ENCODE data around the gene RNF166. TPM values are rescaled to one million over a fixed set of nuclear protein-coding genes. Genes with fewer than 3 reads are reported as not detected.
A peak's percentile ranks its signal among the peaks of the same experiment; 100 is the strongest.

Gene RNF166
- total RNA-seq, 2 experiments from 2014 or later, result 334 to 355 TPM

GRCh38 chr16:88701581-88702370 is 4.4 kb downstream of the RNF166 start:
- CTCF ChIA-PET, result interaction anchor here (0.7 to 2.6 kb wide), 4 partner anchors 17 to 80 kb away, joined by 3 to 14 read pairs (median 3); no protein-coding TSS in a partner anchor
- DNase-seq (peak in 4 of 14 experiments; percentile 22 to 51 (median 43)), ATAC-seq (ENCODE audit: poor library complexity) (no peak)
- Mint-ChIP-seq H3K4me1 (ENCODE audit: low read depth) (peaks cover 71% of the 10 kb centered on the region), H3K36me3 (ENCODE audit: low read depth) (peaks cover 58% of the 10 kb centered on the region), H3K27me3 (no peaks in the 10 kb centered on the region), H3K27ac (peak overlapping the region; percentile 100), H3K4me3 (peak overlapping the region; percentile 99), H3K9me3 (no peaks in the 10 kb centered on the region)
- H3K27ac ChIP-seq (ENCODE audit: low read depth in 1 of 2, low read length in 2 of 2), result peak overlapping the region; percentile 93 to 96
- H3K4me1 ChIP-seq (ENCODE audit: insufficient read depth, low read length), result peaks cover 87% of the 10 kb centered on the region
- H3K27me3 ChIP-seq (ENCODE audit: control insufficient read depth in 1 of 2, insufficient read depth in 2 of 2, low read length in 2 of 2), result no peaks in the 10 kb centered on the region
- POLR2A ChIA-PET, result interaction anchor here (1.0 to 8.2 kb wide), 14 partner anchors 9 to 516 kb away, joined by 4 to 71 read pairs (median 12); partner anchors contain the start of genes GALNS, IL17C, MVD and SNAI3
- intact Hi-C loops (cut with DNase I, micrococcal nuclease), result loop anchor here (1.0 to 10.0 kb wide), 7 partner anchors 15 to 1273 kb away; partner anchors contain the start of genes CYBA (in 1 of the 2), MVD (in 1 of the 2), SNAI3 (in 1 of the 2) and ZC3H18 (in 1 of the 2)
- TF ChIP-seq, protein P1, sequence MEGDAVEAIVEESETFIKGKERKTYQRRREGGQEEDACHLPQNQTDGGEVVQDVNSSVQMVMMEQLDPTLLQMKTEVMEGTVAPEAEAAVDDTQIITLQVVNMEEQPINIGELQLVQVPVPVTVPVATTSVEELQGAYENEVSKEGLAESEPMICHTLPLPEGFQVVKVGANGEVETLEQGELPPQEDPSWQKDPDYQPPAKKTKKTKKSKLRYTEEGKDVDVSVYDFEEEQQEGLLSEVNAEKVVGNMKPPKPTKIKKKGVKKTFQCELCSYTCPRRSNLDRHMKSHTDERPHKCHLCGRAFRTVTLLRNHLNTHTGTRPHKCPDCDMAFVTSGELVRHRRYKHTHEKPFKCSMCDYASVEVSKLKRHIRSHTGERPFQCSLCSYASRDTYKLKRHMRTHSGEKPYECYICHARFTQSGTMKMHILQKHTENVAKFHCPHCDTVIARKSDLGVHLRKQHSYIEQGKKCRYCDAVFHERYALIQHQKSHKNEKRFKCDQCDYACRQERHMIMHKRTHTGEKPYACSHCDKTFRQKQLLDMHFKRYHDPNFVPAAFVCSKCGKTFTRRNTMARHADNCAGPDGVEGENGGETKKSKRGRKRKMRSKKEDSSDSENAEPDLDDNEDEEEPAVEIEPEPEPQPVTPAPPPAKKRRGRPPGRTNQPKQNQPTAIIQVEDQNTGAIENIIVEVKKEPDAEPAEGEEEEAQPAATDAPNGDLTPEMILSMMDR (IDR thresholded peaks at IDR 0.05), result no peak
- no peaks in the 10 kb centered on the region for H3K9me3 ChIP-seq (ENCODE audit: control insufficient read depth in 1 of 2, insufficient read depth in 1 of 2, low read length in 2 of 2)
- H3K36me3 ChIP-seq (ENCODE audit: insufficient read depth, low read length), result peaks cover 46% of the 10 kb centered on the region
- H3K4me3 ChIP-seq (ENCODE audit: low read length), result peak overlapping the region; percentile 82

- intact Hi-C loops (cut with DNase I, micrococcal nuclease), result loop anchor here (1.0 to 10.0 kb wide), 7 partner anchors 15 to 1274 kb away; partner anchors contain the start of genes SNAI3 (in 2 of the 2), CYBA (in 1 of the 2), MVD (in 1 of the 2) and ZC3H18 (in 1 of the 2)
- H3K4me3 ChIP-seq (ENCODE audit: low read length), result peak overlapping the region; percentile 82
- Mint-ChIP-seq H3K36me3 (ENCODE audit: low read depth) (peaks cover 61% of the 10 kb centered on the region), H3K27ac (peak overlapping the region; percentile 100), H3K9me3 (no peaks in the 10 kb centered on the region), H3K4me3 (peak overlapping the region; percentile 99), H3K27me3 (no peaks in the 10 kb centered on the region), H3K4me1 (ENCODE audit: low read depth) (peaks cover 70% of the 10 kb centered on the region)
- no peaks in the 10 kb centered on the region for H3K27me3 ChIP-seq (ENCODE audit: control insufficient read depth in 1 of 2, insufficient read depth in 2 of 2, low read length in 2 of 2)
- peaks cover 94% of the 10 kb centered on the region for H3K4me1 ChIP-seq (ENCODE audit: insufficient read depth, low read length)
- no peaks in the 10 kb centered on the region for H3K9me3 ChIP-seq (ENCODE audit: control insufficient read depth in 1 of 2, insufficient read depth in 1 of 2, low read length in 2 of 2)
- TF ChIP-seq, protein P1 (IDR thresholded peaks at IDR 0.05), result no peak
- peak; percentile 89 to 98 (median 96) for DNase-seq
- CTCF ChIA-PET, result interaction anchor here (0.8 to 2.6 kb wide), 2 partner anchors 16 to 37 kb away, joined by 4 to 14 read pairs; no protein-coding TSS in a partner anchor
- POLR2A ChIA-PET, result interaction anchor here (0.7 to 8.2 kb wide), 19 partner anchors 8 to 517 kb away, joined by 3 to 71 read pairs (median 6); partner anchors contain the start of genes APRT, IL17C, MVD and SNAI3
- peak; percentile 73 for ATAC-seq (ENCODE audit: poor library complexity)
- H3K27ac ChIP-seq (ENCODE audit: low read depth in 1 of 2, low read length in 2 of 2), result peak overlapping the region; percentile 93 to 96
- H3K36me3 ChIP-seq (ENCODE audit: insufficient read depth, low read length), result peaks cover 55% of the 10 kb centered on the region
These were observed 5.3 kb downstream of the RNF166 start for GRCh38 chr16:88700636-88701482.

GRCh38 chr16:88700322-88700635 is 5.9 kb downstream of the RNF166 start:
- ChIA-PET POLR2A (interaction anchor here (0.8 to 8.2 kb wide), 17 partner anchors 8 to 517 kb away, joined by 3 to 71 read pairs (median 7); partner anchors contain the start of genes APRT, IL17C, MVD and SNAI3), CTCF (interaction anchor here (0.8 to 2.6 kb wide), 2 partner anchors 15 to 37 kb away, joined by 4 to 14 read pairs; no protein-coding TSS in a partner anchor)
- Mint-ChIP-seq H3K4me1 (ENCODE audit: low read depth) (peaks cover 67% of the 10 kb centered on the region), H3K36me3 (ENCODE audit: low read depth) (peaks cover 57% of the 10 kb centered on the region), H3K9me3 (no peaks in the 10 kb centered on the region), H3K27me3 (no peaks in the 10 kb centered on the region), H3K27ac (peak overlapping the region; percentile 100), H3K4me3 (peak overlapping the region; percentile 99)
- Histone ChIP-seq H3K27ac (ENCODE audit: low read depth in 1 of 2, low read length in 2 of 2) (peak overlapping the region; percentile 93 to 96), H3K4me1 (ENCODE audit: insufficient read depth, low read length) (peaks cover 98% of the 10 kb centered on the region), H3K9me3 (ENCODE audit: control insufficient read depth in 1 of 2, insufficient read depth in 1 of 2, low read length in 2 of 2) (no peaks in the 10 kb centered on the region), H3K4me3 (ENCODE audit: low read length) (peak overlapping the region; percentile 82), H3K36me3 (ENCODE audit: insufficient read depth, low read length) (peaks cover 61% of the 10 kb centered on the region), H3K27me3 (ENCODE audit: control insufficient read depth in 1 of 2, insufficient read depth in 2 of 2, low read length in 2 of 2) (no peaks in the 10 kb centered on the region)
- intact Hi-C loops (cut with DNase I, micrococcal nuclease), result loop anchor here (1.0 to 10.0 kb wide), 6 partner anchors 14 to 1275 kb away; partner anchors contain the start of genes CYBA (in 1 of the 2), SNAI3 (in 1 of the 2), ZC3H18 (in 1 of the 2) and ZFPM1 (in 1 of the 2)
- DNase-seq, result no peak
- TF ChIP-seq, protein P1 (IDR thresholded peaks at IDR 0.05), result no peak
- ATAC-seq (ENCODE audit: poor library complexity), result no peak

Measured in CD4-positive, alpha-beta T cell (primary cell).